Fibroblast of pulmonary artery (primary cell): ENCODE measurements around the gene GPBAR1.
"Not testable (repeated sequence)": the region's sequence is repeated elsewhere in the genome, so short reads cannot be mapped to it uniquely, and the experiment has no call there.

Source experiments
- DNase-seq: peaks from one replicate; pipeline ENCODE4 v3.0.0-alpha.2; 2010; ENCODE audit warnings: low read depth
- H3K4me3 ChIP-seq: replicated peaks from 2 replicates; pipeline ENCODE4 v1.5.1; 2011; ENCODE audit warnings: low read depth, mild to moderate bottlenecking, control low read depth, low read length, moderate library complexity
- CTCF ChIP-seq: IDR thresholded peaks from 2 replicates; pipeline ENCODE4 v1.5.1; 2011; ENCODE audit warnings: mild to moderate bottlenecking, control low read depth, low read length, inconsistent platforms; ENCODE audit errors: missing control alignments

GPBAR1 gene

GRCh38 chr2:218272531-218273212 lies 11.9 kb downstream of the GPBAR1 start:
- H3K4me3 ChIP-seq: no peak overlapping the region
- TF ChIP-seq CTCF: peak; percentile 92
- peak; percentile 93 for DNase-seq

GRCh38 chr2:218273214-218273907 lies 12.5 kb downstream of the GPBAR1 start:
- not testable (repeated sequence) for DNase-seq, H3K4me3 ChIP-seq

- no peak for TF ChIP-seq CTCF
- DNase-seq: no peak
- H3K4me3 ChIP-seq: no peak overlapping the region
Observed at GRCh38 chr2:218273908-218274249, 13.1 kb downstream of the GPBAR1 start.

- no peak for DNase-seq
- H3K4me3 ChIP-seq: no peak overlapping the region
- no peak for TF ChIP-seq CTCF
Observed at GRCh38 chr2:218274586-218274985, 13.8 kb downstream of the GPBAR1 start.

- no peak overlapping the region for H3K4me3 ChIP-seq
- no peak for DNase-seq
- TF ChIP-seq CTCF: no peak
Observed at GRCh38 chr2:218275371-218276072, 14.7 kb downstream of the GPBAR1 start.

- no peak for DNase-seq
- no peak for TF ChIP-seq CTCF
- no peak overlapping the region for H3K4me3 ChIP-seq
Observed at GRCh38 chr2:218276986-218277755, 16.4 kb downstream of the GPBAR1 start.

- TF ChIP-seq CTCF: no peak
- no peak overlapping the region for H3K4me3 ChIP-seq
- DNase-seq: no peak
Observed at GRCh38 chr2:218277921-218278320, 17.1 kb downstream of the GPBAR1 start.
